H9 (cell line): ENCODE results near the gene SH3RF2. TPM values are rescaled to one million over a fixed set of nuclear protein-coding genes. Genes with fewer than 3 reads are reported as not detected.

Experiments
- DNase-seq: peaks from one replicate; pipeline ENCODE4 v3.0.0-alpha.2; 2017
- H2AFZ ChIP-seq: one replicate; pipeline ENCODE4 v1.6.1; 2013; ENCODE audit warnings: mild to moderate bottlenecking, low read length, control low read depth, moderate library complexity
- H2AK5ac ChIP-seq: 2 replicates; pipeline ENCODE4 v1.6.1; 2013; ENCODE audit warnings: low read length, control low read depth, mixed read lengths; ENCODE audit not compliant: insufficient read length
- H2BK120ac ChIP-seq: one replicate; pipeline ENCODE4 v1.6.1; 2013; ENCODE audit warnings: low read depth, mild to moderate bottlenecking, low read length, control low read depth, inconsistent platforms; ENCODE audit not compliant: poor library complexity, severe bottlenecking
- H2BK12ac ChIP-seq: 2 replicates; pipeline ENCODE4 v1.6.1; 2013; ENCODE audit warnings: low read length, control low read depth, mixed read lengths, low read depth; ENCODE audit not compliant: insufficient read length
- H2BK15ac ChIP-seq: 2 replicates; pipeline ENCODE4 v1.6.1; 2013; ENCODE audit warnings: low read depth, low read length, control low read depth
- H2BK20ac ChIP-seq: one replicate; pipeline ENCODE4 v1.6.1; 2013; ENCODE audit warnings: low read depth, mild to moderate bottlenecking, low read length, control low read depth, inconsistent platforms; ENCODE audit not compliant: poor library complexity, severe bottlenecking
- H2BK5ac ChIP-seq: 2 replicates; pipeline ENCODE4 v1.6.1; 2013; ENCODE audit warnings: low read length, control low read depth, mixed read lengths; ENCODE audit not compliant: insufficient read length
- H3K14ac ChIP-seq: 2 replicates; pipeline ENCODE4 v1.6.1; 2013; ENCODE audit warnings: low read length, control low read depth; ENCODE audit not compliant: insufficient read depth
- H3K18ac ChIP-seq: 2 replicates; pipeline ENCODE4 v1.6.1; 2013; ENCODE audit warnings: low read depth, mild to moderate bottlenecking, mixed read lengths, low read length, control low read depth; ENCODE audit not compliant: insufficient read length
- H3K23ac ChIP-seq: 2 replicates; pipeline ENCODE4 v1.6.1; 2013; ENCODE audit warnings: low read length, control low read depth, mixed read lengths, low read depth; ENCODE audit not compliant: insufficient read length
- H3K23me2 ChIP-seq: 2 replicates; pipeline ENCODE4 v1.6.1; 2013; ENCODE audit warnings: low read depth, mild to moderate bottlenecking, mixed read lengths, low read length, control low read depth; ENCODE audit not compliant: insufficient read length, poor library complexity, severe bottlenecking
- H3K27ac ChIP-seq: 2 replicates; pipeline ENCODE4 v1.5.1; 2013; ENCODE audit warnings: low read length, control low read depth, mixed read lengths, low read depth; ENCODE audit not compliant: insufficient read length
- H3K27me3 ChIP-seq: 2 replicates; pipeline ENCODE4 v1.6.1; 2013; ENCODE audit warnings: low read length, control low read depth, inconsistent platforms; ENCODE audit not compliant: insufficient read depth
- H3K4ac ChIP-seq: 2 replicates; pipeline ENCODE4 v1.6.1; 2013; ENCODE audit warnings: low read depth, mild to moderate bottlenecking, control low read depth, inconsistent platforms, low read length, moderate library complexity
- H3K4me1 ChIP-seq: 2 replicates; pipeline ENCODE4 v1.6.1; 2013; ENCODE audit warnings: low read length, control low read depth, inconsistent platforms; ENCODE audit not compliant: insufficient read depth
- H3K4me2 ChIP-seq: 2 replicates; pipeline ENCODE4 v1.6.1; 2013; ENCODE audit warnings: low read length, control low read depth, mixed read lengths; ENCODE audit not compliant: insufficient read length, insufficient read depth
- H3K56ac ChIP-seq: 2 replicates; pipeline ENCODE4 v1.6.1; 2013; ENCODE audit warnings: low read depth, mild to moderate bottlenecking, mixed read lengths, low read length, control low read depth; ENCODE audit not compliant: insufficient read length
- H3K79me1 ChIP-seq: 2 replicates; pipeline ENCODE4 v1.6.1; 2013; ENCODE audit warnings: low read depth, mild to moderate bottlenecking, moderate library complexity, low read length, control low read depth, inconsistent platforms; ENCODE audit not compliant: insufficient read depth, poor library complexity, severe bottlenecking
- H3K79me2 ChIP-seq: 2 replicates; pipeline ENCODE4 v1.6.1; 2013; ENCODE audit warnings: low read length, control low read depth, inconsistent platforms; ENCODE audit not compliant: insufficient read depth
- H3K9ac ChIP-seq: 2 replicates; pipeline ENCODE4 v1.6.1; 2013; ENCODE audit warnings: low read length, control low read depth, mixed read lengths; ENCODE audit not compliant: insufficient read length; ENCODE audit errors: extremely low read depth
- H3K9me3 ChIP-seq: one replicate; pipeline ENCODE4 v1.6.1; 2013; ENCODE audit warnings: low read depth, low read length, inconsistent platforms; ENCODE audit not compliant: control insufficient read depth
- H3T11ph ChIP-seq: one replicate; pipeline ENCODE4 v1.6.1; 2013; ENCODE audit warnings: mild to moderate bottlenecking, low read length, control low read depth, inconsistent platforms
- H4K20me1 ChIP-seq: one replicate; pipeline ENCODE4 v1.6.1; 2013; ENCODE audit not compliant: control insufficient read depth, insufficient read length, insufficient read depth
- H4K5ac ChIP-seq: 2 replicates; pipeline ENCODE4 v1.6.1; 2013; ENCODE audit warnings: low read depth, mild to moderate bottlenecking, mixed read lengths, low read length, control low read depth; ENCODE audit not compliant: insufficient read length
- H4K8ac ChIP-seq: replicated peaks from 2 replicates; pipeline ENCODE4 v1.6.1; 2013; ENCODE audit warnings: low read length, control low read depth, mixed read lengths, low read depth; ENCODE audit not compliant: insufficient read length
- H4K91ac ChIP-seq: 2 replicates; pipeline ENCODE4 v1.6.1; 2013; ENCODE audit warnings: low read depth, mild to moderate bottlenecking, moderate library complexity, mixed read lengths, low read length, control low read depth; ENCODE audit not compliant: insufficient read length
- H3K27ac Mint-ChIP-seq, 3 experiments: 2 replicates in 2 of 3; 3 replicates in 1 of 3; pipeline ENCODE4 v1.8.0; 2020 to 2021; ENCODE audit warnings: mixed read lengths in 3 of 3, mild to moderate bottlenecking in 1 of 3, moderate library complexity in 1 of 3
- H3K27me3 Mint-ChIP-seq: 2 replicates; pipeline ENCODE4 v1.8.0; 2021; ENCODE audit warnings: low read depth, mild to moderate bottlenecking, moderate library complexity, mixed read lengths
- H3K36me3 Mint-ChIP-seq, 3 experiments: 2 replicates in 2 of 3; 3 replicates in 1 of 3; pipeline ENCODE4 v1.8.0; 2020 to 2021; ENCODE audit warnings: low read depth in 3 of 3, mixed read lengths in 3 of 3; ENCODE audit not compliant: insufficient read depth in 1 of 3
- H3K4me1 Mint-ChIP-seq, 2 experiments: 2 replicates each; pipeline ENCODE4 v1.8.0; 2020; ENCODE audit warnings: mixed read lengths in 2 of 2
- H3K4me3 Mint-ChIP-seq, 2 experiments: 2 replicates in 1 of 2; 3 replicates in 1 of 2; pipeline ENCODE4 v1.8.0; 2020 to 2021; ENCODE audit warnings: mild to moderate bottlenecking in 2 of 2, mixed read lengths in 2 of 2, moderate library complexity in 1 of 2
- H3K9me3 Mint-ChIP-seq, 2 experiments: 2 replicates in 1 of 2; 3 replicates in 1 of 2; pipeline ENCODE4 v1.8.0; 2020; ENCODE audit warnings: mild to moderate bottlenecking in 2 of 2, mixed read lengths in 2 of 2, moderate library complexity in 1 of 2
- WGBS: extraction: QIAGEN DNeasy Blood & Tissue Kit; methylation state at CpG from one replicate; pipeline ENCODE4 v1.1.7; 2013; ENCODE audit warnings: missing lambda C conversion rate, low lambda C conversion rate, mixed read lengths; ENCODE audit not compliant: insufficient read length; ENCODE audit errors: extremely low coverage; 5-methylcytosine and 5-hydroxymethylcytosine counted together
- total RNA-seq: library from RNA; stranded (reverse); gene quantifications from 2 replicates; pipeline ENCODE4 v1.2.1, GENCODE V29; 2021
- TF ChIP-seq, protein P1 (sequence below): fragments of 200-600 bp; sonication (generic); conservative IDR thresholded peaks from 3 replicates; pipeline ENCODE4 v1.8.0; 2021; ENCODE audit warnings: antibody characterized with exemption, mild to moderate bottlenecking

The SH3RF2 gene
- total RNA-seq, 1 experiment from 2014 or later: 0.66 TPM

DNA sequence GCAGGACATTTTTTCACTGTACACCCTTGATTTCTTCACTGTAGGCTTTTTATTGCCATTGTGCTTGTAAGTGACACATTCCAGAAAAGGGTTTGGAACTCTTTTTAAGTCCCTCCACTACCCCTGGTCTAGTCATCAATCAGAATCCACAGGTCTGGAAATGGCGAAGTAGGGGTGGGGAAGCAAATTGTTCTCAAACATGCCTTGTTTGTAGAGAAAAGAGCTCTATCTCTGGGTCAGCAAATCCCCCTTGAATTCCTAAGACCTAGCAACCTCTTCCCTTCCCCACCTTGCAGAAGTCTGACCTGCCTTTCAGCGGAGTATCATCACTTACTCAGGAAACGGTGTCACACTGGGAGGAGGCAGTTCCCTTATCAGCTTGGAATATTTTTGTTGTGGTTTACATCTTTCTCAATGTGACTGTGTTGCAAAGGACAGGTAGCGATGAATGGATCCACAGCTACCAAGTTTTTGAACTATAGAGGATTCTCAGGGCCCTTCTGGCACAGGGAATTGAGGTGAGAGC is 3.2 kb downstream of the SH3RF2 start:
- Histone ChIP-seq H3K79me2 (no peaks in the 10 kb centered on the region), H4K91ac (no peak overlapping the region), H3K27me3 (no peaks in the 10 kb centered on the region), H3K9ac (no peak overlapping the region), H3K14ac (no peak overlapping the region), H3K9me3 (no peaks in the 10 kb centered on the region), H3K27ac (no peak overlapping the region), H2AK5ac (no peak overlapping the region), H3K23ac (no peak overlapping the region), H2BK12ac (no peak overlapping the region), H2BK15ac (no peak overlapping the region), H2BK120ac (no peak overlapping the region), H4K20me1 (no peaks in the 10 kb centered on the region), H2AFZ (no peak overlapping the region), H4K8ac (no peak overlapping the region), H3K4me2 (no peak overlapping the region), H3K18ac (no peak overlapping the region), H3K79me1 (no peaks in the 10 kb centered on the region), H2BK20ac (no peak overlapping the region), H4K5ac (no peak overlapping the region), H3K56ac (no peak overlapping the region), H2BK5ac (no peak overlapping the region), H3K4ac (no peak overlapping the region), H3K4me1 (peaks cover 11% of the 10 kb centered on the region), H3K23me2 (no peaks in the 10 kb centered on the region), H3T11ph (no peak overlapping the region)
- WGBS: no CpG with 5 or more reads among the region's 4 CpGs
- TF ChIP-seq, protein P1, sequence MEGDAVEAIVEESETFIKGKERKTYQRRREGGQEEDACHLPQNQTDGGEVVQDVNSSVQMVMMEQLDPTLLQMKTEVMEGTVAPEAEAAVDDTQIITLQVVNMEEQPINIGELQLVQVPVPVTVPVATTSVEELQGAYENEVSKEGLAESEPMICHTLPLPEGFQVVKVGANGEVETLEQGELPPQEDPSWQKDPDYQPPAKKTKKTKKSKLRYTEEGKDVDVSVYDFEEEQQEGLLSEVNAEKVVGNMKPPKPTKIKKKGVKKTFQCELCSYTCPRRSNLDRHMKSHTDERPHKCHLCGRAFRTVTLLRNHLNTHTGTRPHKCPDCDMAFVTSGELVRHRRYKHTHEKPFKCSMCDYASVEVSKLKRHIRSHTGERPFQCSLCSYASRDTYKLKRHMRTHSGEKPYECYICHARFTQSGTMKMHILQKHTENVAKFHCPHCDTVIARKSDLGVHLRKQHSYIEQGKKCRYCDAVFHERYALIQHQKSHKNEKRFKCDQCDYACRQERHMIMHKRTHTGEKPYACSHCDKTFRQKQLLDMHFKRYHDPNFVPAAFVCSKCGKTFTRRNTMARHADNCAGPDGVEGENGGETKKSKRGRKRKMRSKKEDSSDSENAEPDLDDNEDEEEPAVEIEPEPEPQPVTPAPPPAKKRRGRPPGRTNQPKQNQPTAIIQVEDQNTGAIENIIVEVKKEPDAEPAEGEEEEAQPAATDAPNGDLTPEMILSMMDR: no peak
- no peak overlapping the region for H3K27ac Mint-ChIP-seq
- no peak for DNase-seq
- peaks cover 42 to 43% of the 10 kb centered on the region in 2 experiments for H3K4me1 Mint-ChIP-seq
- no peaks in the 10 kb centered on the region for H3K9me3 Mint-ChIP-seq
- peaks cover 8% of the 10 kb centered on the region for H3K27me3 Mint-ChIP-seq
- H3K4me3 Mint-ChIP-seq: no peak overlapping the region
- H3K36me3 Mint-ChIP-seq: no peaks in the 10 kb centered on the region
